K562 (cell line): ENCODE measurements around the gene ZFPM1.

Experiments used
- CEBPG ChIP-seq, 3 experiments: fragments of 200-800 bp in 1 of 3; sonication (Bioruptor generic) in 1 of 3; sonication (generic) in 1 of 3; formaldehyde crosslinking in 1 of 3; IDR thresholded peaks in 2 of 3; conservative IDR thresholded peaks in 1 of 3; 2 replicates each; pipeline versions ENCODE4 v1.6.1 to v1.8.0; 2016 to 2022; ENCODE audit warnings: missing compliant biosample characterization in 2 of 3, missing genetic modification characterization in 2 of 3, mild to moderate bottlenecking in 1 of 3, missing genetic modification reagents in 1 of 3
- FOXM1 ChIP-seq, 2 experiments: fragments of 450-650 bp in 1 of 2; sonication (generic) in 1 of 2; formaldehyde crosslinking in 1 of 2; IDR thresholded peaks; 2 replicates each; pipeline versions ENCODE4 v1.6.1 to v1.9.0; 2017 to 2022; ENCODE audit warnings: low read depth in 2 of 2, mild to moderate bottlenecking in 2 of 2, missing genetic modification reagents in 1 of 2, moderate library complexity in 1 of 2
- JUNB ChIP-seq: fragments of 450-650 bp; formaldehyde crosslinking; conservative IDR thresholded peaks from 2 replicates; pipeline ENCODE4 v1.4.0; 2020; ENCODE audit warnings: mild to moderate bottlenecking
- KLF1 ChIP-seq: fragments of 450-650 bp; IDR thresholded peaks from 2 replicates; pipeline ENCODE4 v1.6.1; 2016; ENCODE audit warnings: missing genetic modification characterization, missing compliant biosample characterization
- NCOA1 ChIP-seq: fragments of 450-650 bp; IDR thresholded peaks from 2 replicates; pipeline ENCODE4 v1.6.1; 2016; ENCODE audit warnings: low read depth
- PCBP2 ChIP-seq: fragments of 200-400 bp; formaldehyde crosslinking; IDR thresholded peaks from 2 replicates; pipeline ENCODE4 v1.6.1; 2018; ENCODE audit warnings: low read length, low read depth, mild to moderate bottlenecking, moderate library complexity; ENCODE audit not compliant: poor library complexity, severe bottlenecking
- POLR2A ChIP-seq: fragments of 450-650 bp; conservative IDR thresholded peaks from 2 replicates; pipeline ENCODE4 v1.6.1; 2016
- ZFP36 ChIP-seq: fragments of 150-350 bp; IDR thresholded peaks from 2 replicates; pipeline ENCODE4 v1.6.1; 2018; ENCODE audit warnings: low read length, low read depth; ENCODE audit not compliant: partially characterized antibody
- ZNF282 ChIP-seq: sonication (generic); formaldehyde crosslinking; IDR thresholded peaks from 2 replicates; pipeline ENCODE4 v1.8.1; 2023; ENCODE audit warnings: missing genetic modification reagents
- ZNF431 ChIP-seq: sonication (generic); formaldehyde crosslinking; IDR thresholded peaks from 2 replicates; pipeline ENCODE4 v1.8.0; 2022; ENCODE audit warnings: mild to moderate bottlenecking, missing genetic modification reagents
- TF ChIP-seq, protein P1 (sequence below): fragments of 250-450 bp; sonication (Bioruptor Pico); IDR thresholded peaks from 2 replicates; pipeline ENCODE4 v1.5.1; 2021; ENCODE audit warnings: mild to moderate bottlenecking
- TF ChIP-seq, protein P2 (sequence below): IDR thresholded peaks from 3 replicates; pipeline ENCODE4 v1.6.1; 2011; ENCODE audit warnings: borderline replicate concordance, mild to moderate bottlenecking, moderate library complexity; ENCODE audit not compliant: insufficient read length; ENCODE audit errors: extremely low read depth
- TF ChIP-seq, protein P3 (sequence below), 3 experiments: IDR thresholded peaks in 2 of 3; conservative IDR thresholded peaks in 1 of 3; 2 replicates each; pipeline ENCODE4 v1.5.1; 2011 to 2012; ENCODE audit warnings: low read length in 3 of 3, mild to moderate bottlenecking in 3 of 3, control low read depth in 2 of 3, improper control_type of control experiment in 1 of 3, inconsistent platforms in 1 of 3, low read depth in 1 of 3, mixed read lengths in 1 of 3, moderate library complexity in 1 of 3; ENCODE audit not compliant: insufficient read depth in 2 of 3

DNA sequence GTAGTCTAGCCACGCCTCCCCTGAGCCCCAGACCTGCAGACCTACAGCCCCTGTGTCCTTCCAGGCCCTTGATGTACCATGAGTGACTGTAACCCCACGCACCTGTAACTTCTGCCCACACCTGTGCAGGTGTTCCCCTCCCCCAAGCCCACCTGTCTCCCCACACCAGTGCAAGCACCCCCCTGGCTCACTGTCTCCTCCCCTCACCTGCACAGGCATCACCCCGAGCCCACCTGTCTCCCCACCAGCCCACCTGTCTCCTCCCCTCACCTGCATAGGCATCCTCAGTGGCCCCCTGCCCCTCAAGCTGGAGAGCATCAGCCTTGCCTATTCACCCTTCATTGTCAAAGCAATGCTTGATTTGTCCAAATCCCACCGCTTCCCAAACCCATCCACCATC is 84.8 kb downstream of the ZFPM1 start:
- no peak for TF ChIP-seq POLR2A
- TF ChIP-seq, protein P1, sequence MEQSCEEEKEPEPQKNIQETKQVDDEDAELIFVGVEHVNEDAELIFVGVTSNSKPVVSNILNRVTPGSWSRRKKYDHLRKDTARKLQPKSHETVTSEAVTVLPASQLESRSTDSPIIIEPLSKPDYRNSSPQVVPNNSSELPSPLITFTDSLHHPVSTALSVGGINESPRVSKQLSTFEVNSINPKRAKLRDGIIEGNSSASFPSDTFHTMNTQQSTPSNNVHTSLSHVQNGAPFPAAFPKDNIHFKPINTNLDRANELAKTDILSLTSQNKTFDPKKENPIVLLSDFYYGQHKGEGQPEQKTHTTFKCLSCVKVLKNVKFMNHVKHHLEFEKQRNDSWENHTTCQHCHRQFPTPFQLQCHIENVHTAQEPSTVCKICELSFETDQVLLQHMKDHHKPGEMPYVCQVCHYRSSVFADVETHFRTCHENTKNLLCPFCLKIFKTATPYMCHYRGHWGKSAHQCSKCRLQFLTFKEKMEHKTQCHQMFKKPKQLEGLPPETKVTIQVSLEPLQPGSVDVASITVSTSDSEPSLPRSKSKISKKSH, result no peak
- no peak for TF ChIP-seq KLF1 (tag)
- TF ChIP-seq NCOA1, result no peak
- no peak for TF ChIP-seq ZNF282 (CRISPR knock-in tag)
- TF ChIP-seq, protein P2, sequence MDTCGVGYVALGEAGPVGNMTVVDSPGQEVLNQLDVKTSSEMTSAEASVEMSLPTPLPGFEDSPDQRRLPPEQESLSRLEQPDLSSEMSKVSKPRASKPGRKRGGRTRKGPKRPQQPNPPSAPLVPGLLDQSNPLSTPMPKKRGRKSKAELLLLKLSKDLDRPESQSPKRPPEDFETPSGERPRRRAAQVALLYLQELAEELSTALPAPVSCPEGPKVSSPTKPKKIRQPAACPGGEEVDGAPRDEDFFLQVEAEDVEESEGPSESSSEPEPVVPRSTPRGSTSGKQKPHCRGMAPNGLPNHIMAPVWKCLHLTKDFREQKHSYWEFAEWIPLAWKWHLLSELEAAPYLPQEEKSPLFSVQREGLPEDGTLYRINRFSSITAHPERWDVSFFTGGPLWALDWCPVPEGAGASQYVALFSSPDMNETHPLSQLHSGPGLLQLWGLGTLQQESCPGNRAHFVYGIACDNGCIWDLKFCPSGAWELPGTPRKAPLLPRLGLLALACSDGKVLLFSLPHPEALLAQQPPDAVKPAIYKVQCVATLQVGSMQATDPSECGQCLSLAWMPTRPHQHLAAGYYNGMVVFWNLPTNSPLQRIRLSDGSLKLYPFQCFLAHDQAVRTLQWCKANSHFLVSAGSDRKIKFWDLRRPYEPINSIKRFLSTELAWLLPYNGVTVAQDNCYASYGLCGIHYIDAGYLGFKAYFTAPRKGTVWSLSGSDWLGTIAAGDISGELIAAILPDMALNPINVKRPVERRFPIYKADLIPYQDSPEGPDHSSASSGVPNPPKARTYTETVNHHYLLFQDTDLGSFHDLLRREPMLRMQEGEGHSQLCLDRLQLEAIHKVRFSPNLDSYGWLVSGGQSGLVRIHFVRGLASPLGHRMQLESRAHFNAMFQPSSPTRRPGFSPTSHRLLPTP, result no peak
- TF ChIP-seq CEBPG (CRISPR knock-in tag; IDR thresholded peaks at IDR 0.05), result no peak
- TF ChIP-seq CEBPG (tag; conservative IDR thresholded peaks at IDR 0.05 in 1 of 2, IDR thresholded peaks at IDR 0.05 in 1 of 2), result no peak
- TF ChIP-seq JUNB (CRISPR knock-in tag), result no peak
- no peak for TF ChIP-seq ZFP36
- no peak for TF ChIP-seq FOXM1 (IDR thresholded peaks at IDR 0.05; ENCODE audit: low read depth)
- no peak for TF ChIP-seq FOXM1 (CRISPR knock-in tag; IDR thresholded peaks at IDR 0.05; ENCODE audit: low read depth)
- TF ChIP-seq, protein P3, sequence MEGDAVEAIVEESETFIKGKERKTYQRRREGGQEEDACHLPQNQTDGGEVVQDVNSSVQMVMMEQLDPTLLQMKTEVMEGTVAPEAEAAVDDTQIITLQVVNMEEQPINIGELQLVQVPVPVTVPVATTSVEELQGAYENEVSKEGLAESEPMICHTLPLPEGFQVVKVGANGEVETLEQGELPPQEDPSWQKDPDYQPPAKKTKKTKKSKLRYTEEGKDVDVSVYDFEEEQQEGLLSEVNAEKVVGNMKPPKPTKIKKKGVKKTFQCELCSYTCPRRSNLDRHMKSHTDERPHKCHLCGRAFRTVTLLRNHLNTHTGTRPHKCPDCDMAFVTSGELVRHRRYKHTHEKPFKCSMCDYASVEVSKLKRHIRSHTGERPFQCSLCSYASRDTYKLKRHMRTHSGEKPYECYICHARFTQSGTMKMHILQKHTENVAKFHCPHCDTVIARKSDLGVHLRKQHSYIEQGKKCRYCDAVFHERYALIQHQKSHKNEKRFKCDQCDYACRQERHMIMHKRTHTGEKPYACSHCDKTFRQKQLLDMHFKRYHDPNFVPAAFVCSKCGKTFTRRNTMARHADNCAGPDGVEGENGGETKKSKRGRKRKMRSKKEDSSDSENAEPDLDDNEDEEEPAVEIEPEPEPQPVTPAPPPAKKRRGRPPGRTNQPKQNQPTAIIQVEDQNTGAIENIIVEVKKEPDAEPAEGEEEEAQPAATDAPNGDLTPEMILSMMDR (IDR thresholded peaks at IDR 0.05 in 2 of 3, conservative IDR thresholded peaks at IDR 0.05 in 1 of 3; ENCODE audit: insufficient read depth in 2 of 3, low read depth in 1 of 3, low read length in 3 of 3), result no peak
- TF ChIP-seq ZNF431 (CRISPR knock-in tag), result no peak
- TF ChIP-seq PCBP2, result no peak
